ENCODE measurements around the gene CLTC. TPM values are rescaled to one million over a fixed set of nuclear protein-coding genes. Genes with fewer than 3 reads are reported as not detected.

The CLTC gene
- total and polyA plus RNA-seq, 2 of the 4 experiments (the other 2 are of a cell fraction), result 181 to 641 TPM

GRCh38 chr17:59711936-59712335, 92.2 kb downstream of the CLTC start:
- ChIA-PET CTCF (no interaction called here), POLR2A (ENCODE audit: unreplicated experiment) (no interaction called here)
- H2BK5ac ChIP-seq (ENCODE audit: low read depth, low read length, poor library complexity, severe bottlenecking), result no peak overlapping the region
- no peak overlapping the region for H2BK120ac ChIP-seq (ENCODE audit: low read depth, low read length)
- H3K36me3 ChIP-seq (ENCODE audit: control insufficient read depth, insufficient read depth, low read length), result no peaks in the 10 kb centered on the region; the same call in 1 of the 2 replicates
- no peak overlapping the region for H3K4me2 ChIP-seq (ENCODE audit: low read depth, low read length)
- peaks cover 11 to 43% of the 10 kb centered on the region in 2 experiments; a peak in 3 of 4 replicates for H3K79me1 ChIP-seq (ENCODE audit: low read depth in 1 of 2, low read length in 2 of 2)
- H3K14ac ChIP-seq (replicated peaks; ENCODE audit: low read depth, low read length), result no peak overlapping the region
- no peak overlapping the region for H3K4ac ChIP-seq (ENCODE audit: low read depth, low read length)
- in situ Hi-C loops (cut with MboI; ENCODE audit: low sequenced_read_pairs) (no loop called here), intact Hi-C loops (cut with micrococcal nuclease) (no loop called here), dilution Hi-C loops (cut with HindIII; ENCODE audit: low sequenced_read_pairs, unreplicated experiment) (no loop called here)
- no peak overlapping the region for H2AK5ac ChIP-seq (ENCODE audit: low read depth, low read length)
- H4K8ac ChIP-seq (ENCODE audit: low read depth in 2 of 2, low read length in 2 of 2), result no peak overlapping the region
- no peak overlapping the region for H3K4me3 ChIP-seq (ENCODE audit: insufficient read depth, low read depth, low read length)
- no peak for ATAC-seq (ENCODE audit: low read depth)
- H2AK9ac ChIP-seq (replicated peaks; ENCODE audit: low read depth, low read length, poor library complexity), result no peak overlapping the region
- H4K91ac ChIP-seq (ENCODE audit: insufficient read depth, low read depth, low read length), result no peak overlapping the region
- H2AFZ ChIP-seq (replicated peaks; ENCODE audit: low read length, poor library complexity), result no peak overlapping the region
- H3K18ac ChIP-seq (ENCODE audit: low read depth, low read length), result no peak overlapping the region
- H3K27ac ChIP-seq (ENCODE audit: insufficient read depth, low read length), result no peak overlapping the region
- no peak overlapping the region for H4K5ac ChIP-seq (ENCODE audit: low read depth, low read length)
- H3K9me1 ChIP-seq (ENCODE audit: insufficient read depth, low read length), result peaks cover 2% of the 10 kb centered on the region; the same call in 1 of the 2 replicates
- no peaks in the 10 kb centered on the region for H3K4me1 ChIP-seq (ENCODE audit: control insufficient read depth, insufficient read depth, low read length)
- H2BK20ac ChIP-seq (ENCODE audit: low read depth, low read length), result no peak overlapping the region
- no peak overlapping the region for H3K9ac ChIP-seq (ENCODE audit: low read depth, low read length)
- no peaks in the 10 kb centered on the region for H3K27me3 ChIP-seq (ENCODE audit: control insufficient read depth, insufficient read depth, low read length)
- no peak overlapping the region for H2BK15ac ChIP-seq (ENCODE audit: low read depth, low read length)
- H3K56ac ChIP-seq (ENCODE audit: extremely low read depth, insufficient read depth, low read length), result no peak overlapping the region
- no peaks in the 10 kb centered on the region for H3K9me3 ChIP-seq (ENCODE audit: control insufficient read depth, insufficient read depth, low read length)
- H3K23ac ChIP-seq (ENCODE audit: low read depth, low read length), result no peak overlapping the region
- no TSS peak for BruUV-seq (replicated peaks)
- DNase-seq, result no peak
- peaks cover 22% of the 10 kb centered on the region for H4K20me1 ChIP-seq (ENCODE audit: insufficient read depth, low read length)
- no peak for TF ChIP-seq ELK1 (IDR thresholded peaks at IDR 0.05; ENCODE audit: borderline replicate concordance, low read depth, low read length)
- no peak for TF ChIP-seq RCOR1 (IDR thresholded peaks at IDR 0.05; ENCODE audit: insufficient replicate concordance, low read length)
- no peak for TF ChIP-seq MAFK (IDR thresholded peaks at IDR 0.05; ENCODE audit: low read depth, low read length)
- TF ChIP-seq RFX5 (IDR thresholded peaks at IDR 0.05; ENCODE audit: low read depth, low read length), result no peak
- no peak for TF ChIP-seq USF2 (IDR thresholded peaks at IDR 0.05; ENCODE audit: low read depth, low read length)
- TF ChIP-seq NFE2L2 (IDR thresholded peaks at IDR 0.05; ENCODE audit: low read depth, low read length), result no peak
- no peak for TF ChIP-seq MXI1 (IDR thresholded peaks at IDR 0.05; ENCODE audit: borderline replicate concordance, low read depth, low read length)
- TF ChIP-seq FOS (IDR thresholded peaks at IDR 0.05; ENCODE audit: low read depth, low read length), result no peak
- TF ChIP-seq RAD21 (IDR thresholded peaks at IDR 0.05; ENCODE audit: low read length), result no peak
- no peak for TF ChIP-seq BHLHE40 (IDR thresholded peaks at IDR 0.05; ENCODE audit: low read depth, low read length)
- TF ChIP-seq POLR2A (IDR thresholded peaks at IDR 0.05; ENCODE audit: low read depth, low read length), result no peak
- TF ChIP-seq CHD1 (IDR thresholded peaks at IDR 0.05; ENCODE audit: low read depth, low read length), result no peak
- no peak for TF ChIP-seq SMC3 (IDR thresholded peaks at IDR 0.05; ENCODE audit: low read depth, low read length)
- TF ChIP-seq CEBPB (IDR thresholded peaks at IDR 0.05; ENCODE audit: low read depth, low read length), result no peak
- no peak for TF ChIP-seq CTCF (conservative IDR thresholded peaks at IDR 0.05; ENCODE audit: low read depth, low read length)
- TF ChIP-seq MAZ (IDR thresholded peaks at IDR 0.05; ENCODE audit: borderline replicate concordance, low read depth, low read length), result no peak
